Stimulated activated CD4-positive, alpha-beta T cell treated with anti-CD3 and anti-CD28 coated beads, TNF-alpha, amount 100 ng/mL, for 4 hours (primary cell): Measurements from ENCODE around the gene FA2H.
A peak's percentile ranks its signal among the peaks of the same experiment; 100 is the strongest.
"Not testable (repeated sequence)": the region's sequence is repeated elsewhere in the genome, so short reads cannot be mapped to it uniquely, and the experiment has no call there.

Experiments
- DNase-seq, 3 experiments: peaks; one replicate each; pipeline ENCODE4 v3.0.0-alpha.2; 2020; ENCODE audit warnings: low read depth in 3 of 3

Gene FA2H

GRCh38 chr16:74682556-74682955 is 92.1 kb downstream of the FA2H start:
- DNase-seq, result no peak

GRCh38 chr16:74680681-74681080 is 93.9 kb downstream of the FA2H start:
- DNase-seq, result no peak

GRCh38 chr16:74679983-74680382 is 94.6 kb downstream of the FA2H start:
- DNase-seq, result no peak

- no peak for DNase-seq
Measured at GRCh38 chr16:74677868-74678267, 96.8 kb downstream of the FA2H start.

- DNase-seq, result no peak
Measured at GRCh38 chr16:74673876-74674275, 100.7 kb downstream of the FA2H start.

GRCh38 chr16:74668877-74669276 is 105.7 kb downstream of the FA2H start:
- not testable (repeated sequence) for DNase-seq

- DNase-seq, result no peak
Measured at GRCh38 chr16:74667255-74667700, 107.3 kb downstream of the FA2H start.

GRCh38 chr16:74666425-74667254 is 108.0 kb downstream of the FA2H start, which contains the start of gene RFWD3:
Gene RFWD3, minus strand, starts transcription at chr16:74666877. Its CDS starts 5,428 bp downstream, at chr16:74661449.
- peak; percentile 80 to 94 (median 90) for DNase-seq

GRCh38 chr16:74666010-74666421 is 108.6 kb downstream of the FA2H start:
- no peak for DNase-seq
